ENCODE measurements around the gene TAF7L. TPM values are rescaled to one million over a fixed set of nuclear protein-coding genes. Genes with fewer than 3 reads are reported as not detected.
"Not testable (repeated sequence)": the region's sequence is repeated elsewhere in the genome, so short reads cannot be mapped to it uniquely, and the experiment has no call there.

The TAF7L gene
- under 1 TPM; 0.44 to 0.58 (median 0.52) TPM for polyA plus RNA-seq (ENCODE audit: insufficient read length in 3 of 3)

- DNase-seq (ENCODE audit: low read depth in 3 of 3, low spot score in 2 of 3) = no peak
Measured at GRCh38 chrX:101290957-101291603, at the start of gene TAF7L. Gene TAF7L (minus strand): TSS chrX:101291334. CDS start chrX:101287543, 3,791 bp downstream.

- DNase-seq (ENCODE audit: low read depth in 3 of 3, low spot score in 2 of 3) = no peak
Measured at GRCh38 chrX:101337776-101338271, 46.7 kb upstream of the TAF7L start.

- not testable (repeated sequence) for DNase-seq (ENCODE audit: low read depth in 3 of 3, low spot score in 2 of 3)
Measured at GRCh38 chrX:101334310-101334709, 43.2 kb upstream of the TAF7L start.

- not testable (repeated sequence) for DNase-seq (ENCODE audit: low read depth in 3 of 3, low spot score in 2 of 3)
Measured at GRCh38 chrX:101326600-101326999, 35.5 kb upstream of the TAF7L start.

GRCh38 chrX:101303790-101304189, 12.7 kb upstream of the TAF7L start:
- no peak for DNase-seq (ENCODE audit: low read depth in 3 of 3, low spot score in 2 of 3)

- not testable (repeated sequence) for DNase-seq (ENCODE audit: low read depth in 3 of 3, low spot score in 2 of 3)
Measured at GRCh38 chrX:101295603-101296002, 4.5 kb upstream of the TAF7L start.

- DNase-seq (ENCODE audit: low read depth in 3 of 3, low spot score in 2 of 3) = peak in 2 of 3 donors; percentile 1 to 21
Measured at GRCh38 chrX:101287402-101287801, 3.7 kb downstream of the TAF7L start.

GRCh38 chrX:101276238-101276637, 14.9 kb downstream of the TAF7L start:
- no peak for DNase-seq (ENCODE audit: low read depth in 3 of 3, low spot score in 2 of 3)

- no peak for DNase-seq (ENCODE audit: low read depth in 3 of 3, low spot score in 2 of 3)
Measured at GRCh38 chrX:101274198-101274597, 16.9 kb downstream of the TAF7L start.

- DNase-seq (ENCODE audit: low read depth in 3 of 3, low spot score in 2 of 3) = no peak
Measured at GRCh38 chrX:101265869-101266428, 25.2 kb downstream of the TAF7L start.

GRCh38 chrX:101263766-101264165, 27.4 kb downstream of the TAF7L start:
- DNase-seq (ENCODE audit: low read depth in 3 of 3, low spot score in 2 of 3) = no peak

GRCh38 chrX:101262590-101262989, 28.5 kb downstream of the TAF7L start:
- DNase-seq (ENCODE audit: low read depth in 3 of 3, low spot score in 2 of 3) = no peak

GRCh38 chrX:101260435-101260834, 30.7 kb downstream of the TAF7L start:
- DNase-seq (ENCODE audit: low read depth in 3 of 3, low spot score in 2 of 3) = no peak

GRCh38 chrX:101258259-101258581, 32.9 kb downstream of the TAF7L start:
- DNase-seq (ENCODE audit: low read depth in 3 of 3, low spot score in 2 of 3) = no peak

GRCh38 chrX:101257448-101258258, 33.5 kb downstream of the TAF7L start:
- no peak for DNase-seq (ENCODE audit: low read depth in 3 of 3, low spot score in 2 of 3)

- DNase-seq (ENCODE audit: low read depth in 3 of 3, low spot score in 2 of 3) = no peak
Measured at GRCh38 chrX:101252634-101253033, 38.5 kb downstream of the TAF7L start.

GRCh38 chrX:101241531-101241930, 49.6 kb downstream of the TAF7L start:
- DNase-seq (ENCODE audit: low read depth in 3 of 3, low spot score in 2 of 3) = no peak

- no peak for DNase-seq (ENCODE audit: low read depth in 3 of 3, low spot score in 2 of 3)
Measured at GRCh38 chrX:101237041-101237440, 54.1 kb downstream of the TAF7L start.

GRCh38 chrX:101232316-101232715, 58.8 kb downstream of the TAF7L start:
- no peak for DNase-seq (ENCODE audit: low read depth in 3 of 3, low spot score in 2 of 3)

- no peak for DNase-seq (ENCODE audit: low read depth in 3 of 3, low spot score in 2 of 3)
Measured at GRCh38 chrX:101231080-101231479, 60.1 kb downstream of the TAF7L start.

- no peak for DNase-seq (ENCODE audit: low read depth in 3 of 3, low spot score in 2 of 3)
Measured at GRCh38 chrX:101230636-101231035, 60.5 kb downstream of the TAF7L start.

- no peak for DNase-seq (ENCODE audit: low read depth in 3 of 3, low spot score in 2 of 3)
Measured at GRCh38 chrX:101229170-101229569, 62.0 kb downstream of the TAF7L start.
